ENCODE measurements around the gene TTLL1.

Gene TTLL1

GRCh38 chr22:43088984-43089717 is at the start of gene TTLL1:
TTLL1 (minus strand) TSS chr22:43089391; CDS start chr22:43075586, 13,805 bp downstream.
- TF ChIP-seq, protein P1, sequence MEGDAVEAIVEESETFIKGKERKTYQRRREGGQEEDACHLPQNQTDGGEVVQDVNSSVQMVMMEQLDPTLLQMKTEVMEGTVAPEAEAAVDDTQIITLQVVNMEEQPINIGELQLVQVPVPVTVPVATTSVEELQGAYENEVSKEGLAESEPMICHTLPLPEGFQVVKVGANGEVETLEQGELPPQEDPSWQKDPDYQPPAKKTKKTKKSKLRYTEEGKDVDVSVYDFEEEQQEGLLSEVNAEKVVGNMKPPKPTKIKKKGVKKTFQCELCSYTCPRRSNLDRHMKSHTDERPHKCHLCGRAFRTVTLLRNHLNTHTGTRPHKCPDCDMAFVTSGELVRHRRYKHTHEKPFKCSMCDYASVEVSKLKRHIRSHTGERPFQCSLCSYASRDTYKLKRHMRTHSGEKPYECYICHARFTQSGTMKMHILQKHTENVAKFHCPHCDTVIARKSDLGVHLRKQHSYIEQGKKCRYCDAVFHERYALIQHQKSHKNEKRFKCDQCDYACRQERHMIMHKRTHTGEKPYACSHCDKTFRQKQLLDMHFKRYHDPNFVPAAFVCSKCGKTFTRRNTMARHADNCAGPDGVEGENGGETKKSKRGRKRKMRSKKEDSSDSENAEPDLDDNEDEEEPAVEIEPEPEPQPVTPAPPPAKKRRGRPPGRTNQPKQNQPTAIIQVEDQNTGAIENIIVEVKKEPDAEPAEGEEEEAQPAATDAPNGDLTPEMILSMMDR (IDR thresholded peaks at IDR 0.05; ENCODE audit: unreplicated experiment in 3 of 3): peak in 1 of 3 experiments; percentile 18
- Mint-ChIP-seq H3K36me3 (ENCODE audit: low read depth) (peaks cover 16% of the 10 kb centered on the region), H3K9me3 (no peaks in the 10 kb centered on the region), H3K4me1 (peaks cover 4% of the 10 kb centered on the region), H3K4me3 (peak within 1 kb of the TSS; percentile 84 to 94 (median 90)), H3K27me3 (ENCODE audit: low read depth) (no peaks in the 10 kb centered on the region), H3K27ac (peak within 1 kb of the TSS in 2 of 3 experiments; percentile 30 to 62)

DNA sequence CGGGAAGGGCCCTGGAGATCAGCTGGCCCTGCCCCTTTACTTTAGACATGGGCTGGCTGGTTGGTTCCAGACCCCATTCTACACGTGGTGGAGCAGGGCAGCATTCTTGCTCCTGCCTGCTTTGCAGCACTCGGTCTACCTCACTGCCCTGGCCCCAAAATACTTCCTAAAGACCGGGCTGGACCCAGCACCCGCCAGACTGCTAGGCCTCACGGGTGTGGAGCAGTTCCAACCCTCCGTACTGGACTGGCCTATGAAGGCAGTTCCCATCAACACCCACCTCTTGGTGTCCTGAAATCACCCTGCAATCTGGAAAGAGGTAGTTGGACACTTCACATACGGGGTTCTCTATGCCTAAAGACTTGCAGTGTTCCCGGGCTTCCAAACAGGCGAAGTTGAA is 47.6 kb upstream of the TTLL1 start:
- no peaks in the 10 kb centered on the region for H3K27me3 Mint-ChIP-seq (ENCODE audit: low read depth)

DNA sequence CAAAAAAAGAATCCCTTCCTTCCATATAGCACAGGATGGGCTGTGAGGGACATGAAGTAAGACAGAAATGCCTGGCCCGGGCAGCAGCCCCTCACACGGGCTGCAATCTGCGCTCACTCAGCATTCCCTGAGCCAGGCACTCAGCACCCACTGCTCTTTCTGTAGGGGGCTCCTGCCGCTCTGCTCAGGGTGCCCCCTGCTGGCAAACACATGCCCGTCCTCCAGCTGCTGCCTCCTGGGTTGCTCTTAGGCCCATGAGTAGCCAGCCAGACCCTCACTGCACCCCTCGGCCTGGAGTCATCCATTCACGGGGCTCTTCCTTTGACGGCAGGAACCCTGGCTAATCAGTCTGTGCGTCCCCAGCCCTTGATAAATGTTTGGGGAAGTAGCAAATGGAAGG is 47.1 kb upstream of the TTLL1 start:
- H3K27ac Mint-ChIP-seq: no peak overlapping the region
- H3K4me3 Mint-ChIP-seq: no peak overlapping the region
- TF ChIP-seq, protein P1 (IDR thresholded peaks at IDR 0.05; ENCODE audit: unreplicated experiment in 3 of 3): peak; percentile 47 to 61 (median 47)
- H3K4me1 Mint-ChIP-seq: no peaks in the 10 kb centered on the region
- no peaks in the 10 kb centered on the region for H3K9me3 Mint-ChIP-seq
- H3K27me3 Mint-ChIP-seq (ENCODE audit: low read depth): no peaks in the 10 kb centered on the region
- peaks cover 52% of the 10 kb centered on the region for H3K36me3 Mint-ChIP-seq (ENCODE audit: low read depth)

More for the DNA sequence above, 47.6 kb upstream of the TTLL1 start:
- Mint-ChIP-seq H3K9me3 (no peaks in the 10 kb centered on the region), H3K4me1 (no peaks in the 10 kb centered on the region), H3K36me3 (ENCODE audit: low read depth) (peaks cover 52% of the 10 kb centered on the region), H3K4me3 (no peak overlapping the region), H3K27ac (no peak overlapping the region)
- TF ChIP-seq, protein P1 (IDR thresholded peaks at IDR 0.05; ENCODE audit: unreplicated experiment in 3 of 3): no peak

DNA sequence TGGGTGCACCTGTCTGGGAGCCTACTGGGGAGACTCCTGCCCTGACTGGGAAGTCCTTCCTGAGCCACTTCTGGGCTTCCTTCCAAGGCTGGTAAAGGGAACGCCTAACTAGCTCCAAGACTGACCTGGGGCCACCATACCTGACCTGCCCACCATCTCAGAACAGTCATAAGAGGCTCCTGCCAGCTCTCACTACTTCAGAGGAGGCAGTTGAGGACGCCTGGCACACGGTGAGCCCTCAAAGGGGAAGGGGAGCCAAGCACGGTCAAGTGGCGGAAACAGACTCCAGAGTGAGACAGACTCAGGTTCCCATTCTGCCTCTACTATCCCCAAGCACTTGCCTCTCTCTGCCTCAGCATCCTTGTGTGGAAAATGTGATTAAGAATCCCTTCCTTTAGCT is 46.4 kb upstream of the TTLL1 start:
- H3K9me3 Mint-ChIP-seq: no peaks in the 10 kb centered on the region

GRCh38 chr22:43134553-43134952 is 45.4 kb upstream of the TTLL1 start:
- H3K36me3 Mint-ChIP-seq (ENCODE audit: low read depth): peaks cover 38% of the 10 kb centered on the region
- no peaks in the 10 kb centered on the region for H3K4me1 Mint-ChIP-seq
- no peak overlapping the region for H3K4me3 Mint-ChIP-seq
- TF ChIP-seq, protein P1 (IDR thresholded peaks at IDR 0.05; ENCODE audit: unreplicated experiment in 3 of 3): no peak
- H3K27me3 Mint-ChIP-seq (ENCODE audit: low read depth): no peaks in the 10 kb centered on the region
- H3K9me3 Mint-ChIP-seq: no peaks in the 10 kb centered on the region
- H3K27ac Mint-ChIP-seq: no peak overlapping the region

More for the DNA sequence above, 46.4 kb upstream of the TTLL1 start:
- Mint-ChIP-seq H3K27me3 (ENCODE audit: low read depth) (no peaks in the 10 kb centered on the region), H3K4me3 (no peak overlapping the region), H3K4me1 (no peaks in the 10 kb centered on the region), H3K27ac (no peak overlapping the region), H3K36me3 (ENCODE audit: low read depth) (peaks cover 46% of the 10 kb centered on the region)
- TF ChIP-seq, protein P1 (IDR thresholded peaks at IDR 0.05; ENCODE audit: unreplicated experiment in 3 of 3): no peak

- Mint-ChIP-seq H3K36me3 (ENCODE audit: low read depth) (peaks cover 30% of the 10 kb centered on the region), H3K4me1 (peaks cover 4% of the 10 kb centered on the region), H3K4me3 (no peak overlapping the region), H3K27ac (no peak overlapping the region), H3K9me3 (no peaks in the 10 kb centered on the region), H3K27me3 (ENCODE audit: low read depth) (no peaks in the 10 kb centered on the region)
- TF ChIP-seq, protein P1 (IDR thresholded peaks at IDR 0.05; ENCODE audit: unreplicated experiment in 3 of 3): no peak
These were observed 44.2 kb upstream of the TTLL1 start for GRCh38 chr22:43133401-43133800.
